NCI-H2227 (cell line): ENCODE measurements around the gene PPM1F.
A peak's percentile ranks its signal among the peaks of the same experiment; 100 is the strongest.
"Not testable (repeated sequence)": the region's sequence is repeated elsewhere in the genome, so short reads cannot be mapped to it uniquely, and the experiment has no call there.

ENCODE experiments used
- DNase-seq: peaks from one replicate; lab custom pipeline; 2025; ENCODE audit not compliant: unreplicated experiment; lab: John Stamatoyannopoulos, UW

The PPM1F gene

GRCh38 chr22:21921729-21922128 is 30.9 kb downstream of the PPM1F start:
- no peak for DNase-seq

- DNase-seq, result no peak
These were observed 31.4 kb downstream of the PPM1F start for GRCh38 chr22:21921184-21921721.

GRCh38 chr22:21920341-21921183 is 32.1 kb downstream of the PPM1F start:
- no peak for DNase-seq

GRCh38 chr22:21919526-21920307 is 32.9 kb downstream of the PPM1F start:
- no peak for DNase-seq

GRCh38 chr22:21918466-21919185 is 34.0 kb downstream of the PPM1F start:
- DNase-seq, result no peak

GRCh38 chr22:21917959-21918261 is 34.7 kb downstream of the PPM1F start:
- no peak for DNase-seq

GRCh38 chr22:21917181-21917958 is 35.3 kb downstream of the PPM1F start:
- DNase-seq, result peak; percentile 23

GRCh38 chr22:21916309-21916918 is 36.2 kb downstream of the PPM1F start:
- DNase-seq, result no peak

GRCh38 chr22:21915624-21916308 is 36.9 kb downstream of the PPM1F start:
- DNase-seq, result no peak

- DNase-seq, result not testable (repeated sequence)
These were observed 38.5 kb downstream of the PPM1F start for GRCh38 chr22:21914033-21914642.

GRCh38 chr22:21910367-21910766 is 42.3 kb downstream of the PPM1F start:
- DNase-seq, result not testable (repeated sequence)

- DNase-seq, result no peak
These were observed 42.8 kb downstream of the PPM1F start for GRCh38 chr22:21909871-21910270.

GRCh38 chr22:21907638-21908522 is 44.8 kb downstream of the PPM1F start:
- DNase-seq, result no peak

GRCh38 chr22:21905234-21905633 is 47.4 kb downstream of the PPM1F start:
- not testable (repeated sequence) for DNase-seq

GRCh38 chr22:21904250-21904789 is 48.3 kb downstream of the PPM1F start:
- no peak for DNase-seq

- DNase-seq, result no peak
These were observed 49.4 kb downstream of the PPM1F start for GRCh38 chr22:21903283-21903682.

GRCh38 chr22:21902296-21903087 is 50.2 kb downstream of the PPM1F start:
- no peak for DNase-seq
